Left renal cortex interstitium (tissue), 4 donors: Measurements from ENCODE around the gene SCGB1A1. TPM values are rescaled to one million over a fixed set of nuclear protein-coding genes. Genes with fewer than 3 reads are reported as not detected.

Experiments
- DNase-seq, 4 donors: peaks; one replicate each; pipeline ENCODE4 v3.0.0-alpha.2; 2013; ENCODE audit warnings: low read depth in 4 of 4, low spot score in 2 of 4, missing footprints in 1 of 4
- polyA plus RNA-seq, 4 donors: library from polyadenylated mRNA; unstranded; fragments of 120-200 nt; gene quantifications; one replicate each; pipeline ENCODE4 v1.2.1, GENCODE V29; 2013; ENCODE audit not compliant: insufficient read length in 4 of 4

Gene SCGB1A1
- polyA plus RNA-seq, 4 donors: not detected

GRCh38 chr11:62472063-62472884 is 53.4 kb downstream of the SCGB1A1 start:
- DNase-seq: no peak

Other genes starting within 250 kb of the SCGB1A1 start
- not detected for gene SCGB1D1, start 228.8 kb upstream of the SCGB1A1 start, polyA plus RNA-seq
- gene SCGB2A1, start 210.4 kb upstream of the SCGB1A1 start, polyA plus RNA-seq: under 1 TPM in 2 of 4 donors, not detected in 2; 0.30 to 0.71 TPM
- gene SCGB1D2, start 176.8 kb upstream of the SCGB1A1 start, polyA plus RNA-seq: 1 to 10 TPM; 1.1 to 2.3 (median 1.4) TPM
- not detected for gene SCGB2A2, start 148.9 kb upstream of the SCGB1A1 start, polyA plus RNA-seq
- gene SCGB1D4, start 120.0 kb upstream of the SCGB1A1 start, polyA plus RNA-seq: not detected
- 10 to 100 TPM; 43.2 to 74.6 (median 55.0) TPM for gene ASRGL1, start 81.6 kb upstream of the SCGB1A1 start, polyA plus RNA-seq
- gene AHNAK, start 127.8 kb downstream of the SCGB1A1 start, polyA plus RNA-seq: 100 to 1,000 TPM; 182 to 215 (median 196) TPM
- gene EEF1G, start 154.9 kb downstream of the SCGB1A1 start, polyA plus RNA-seq: 1,000 to 10,000 TPM; 2,022 to 2,343 (median 2,282) TPM
- gene TUT1, start 172.5 kb downstream of the SCGB1A1 start, polyA plus RNA-seq: 10 to 100 TPM; 19.7 to 28.5 (median 22.7) TPM
- gene MTA2, start 182.8 kb downstream of the SCGB1A1 start, polyA plus RNA-seq: 10 to 100 TPM; 86.4 to 99.3 (median 90.3) TPM
- 10 to 100 TPM; 25.9 to 46.8 (median 41.2) TPM for gene EML3, start 193.7 kb downstream of the SCGB1A1 start, polyA plus RNA-seq
- gene ROM1, start 194.2 kb downstream of the SCGB1A1 start, polyA plus RNA-seq: 1 to 10 TPM; 2.8 to 4.8 (median 4.0) TPM
- 10 to 100 TPM; 21.3 to 44.9 (median 41.3) TPM for gene B3GAT3, start 203.0 kb downstream of the SCGB1A1 start, polyA plus RNA-seq
- gene GANAB, start 227.6 kb downstream of the SCGB1A1 start, polyA plus RNA-seq: 100 to 1,000 TPM; 373 to 393 (median 382) TPM
- gene INTS5, start 234.3 kb downstream of the SCGB1A1 start, polyA plus RNA-seq: 10 to 100 TPM; 18.3 to 23.9 (median 21.8) TPM
- 10 to 100 TPM; 49.4 to 63.8 (median 57.8) TPM for gene C11orf98, start 246.2 kb downstream of the SCGB1A1 start, polyA plus RNA-seq
- gene CSKMT, start 246.3 kb downstream of the SCGB1A1 start, polyA plus RNA-seq: 1 to 10 TPM; 3.9 to 8.9 (median 6.2) TPM